Activated naive CD8-positive, alpha-beta T cell treated with anti-CD3 and anti-CD28 coated beads for 36 hours (primary cell): Measurements from ENCODE around the gene GALNT13. TPM values are rescaled to one million over a fixed set of nuclear protein-coding genes. Genes with fewer than 3 reads are reported as not detected.
"Not testable (repeated sequence)": the region's sequence is repeated elsewhere in the genome, so short reads cannot be mapped to it uniquely, and the experiment has no call there.

Experiments used
- DNase-seq: peaks from one replicate; pipeline ENCODE4 v3.0.0; 2021
- H3K27ac Mint-ChIP-seq: one replicate; pipeline ENCODE4 v1.8.0; 2022; ENCODE audit warnings: mild to moderate bottlenecking, moderate library complexity, mixed read lengths
- H3K27me3 Mint-ChIP-seq: one replicate; pipeline ENCODE4 v1.8.0; 2022; ENCODE audit warnings: mild to moderate bottlenecking, mixed read lengths
- H3K36me3 Mint-ChIP-seq: one replicate; pipeline ENCODE4 v1.8.0; 2021; ENCODE audit warnings: mild to moderate bottlenecking, mixed read lengths
- H3K4me1 Mint-ChIP-seq: one replicate; pipeline ENCODE4 v1.8.0; 2021; ENCODE audit warnings: mixed read lengths
- H3K4me3 Mint-ChIP-seq: one replicate; pipeline ENCODE4 v1.8.0; 2022; ENCODE audit warnings: mild to moderate bottlenecking, moderate library complexity, mixed read lengths
- H3K9me3 Mint-ChIP-seq: one replicate; pipeline ENCODE4 v1.8.0; 2022; ENCODE audit warnings: mixed read lengths
- total RNA-seq, 2 experiments: library from RNA; stranded (reverse); gene quantifications; one replicate each; pipeline ENCODE4 v1.2.3, GENCODE V29; 2021

Gene GALNT13
- total RNA-seq, 2 experiments from 2014 or later = 0.16 to 0.35 TPM

DNA sequence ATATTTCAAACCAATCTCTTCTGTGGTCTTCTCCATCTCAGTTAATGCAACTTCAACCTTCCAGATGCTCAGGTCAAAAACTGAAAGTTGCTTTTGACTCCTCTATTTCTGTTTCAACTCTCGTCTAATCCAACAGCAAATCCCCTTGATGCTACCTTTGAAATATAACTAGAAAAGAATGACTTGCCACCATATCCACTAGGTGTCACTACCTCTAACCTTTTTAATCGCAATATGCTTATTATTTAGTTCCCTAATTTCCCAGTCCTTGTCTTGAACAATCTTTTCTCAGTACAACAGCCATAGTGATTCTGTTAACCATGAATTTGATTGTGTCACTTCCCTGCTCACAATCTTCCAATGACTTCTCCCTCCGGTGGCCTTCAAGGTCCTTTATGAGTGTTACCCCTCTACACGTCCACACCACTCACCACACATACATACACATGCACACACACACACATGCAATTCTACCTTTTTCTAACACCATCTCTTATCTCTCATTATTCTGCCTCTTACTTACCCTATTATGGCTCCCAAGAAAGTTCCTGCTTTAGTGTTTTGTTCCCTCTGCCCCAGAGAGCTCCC lies 581.3 kb downstream of the GALNT13 start:
- no peaks in the 10 kb centered on the region for H3K27me3 Mint-ChIP-seq
- no peak for DNase-seq
- no peak overlapping the region for H3K4me3 Mint-ChIP-seq
- H3K27ac Mint-ChIP-seq = no peak overlapping the region
- no peaks in the 10 kb centered on the region for H3K36me3 Mint-ChIP-seq
- no peaks in the 10 kb centered on the region for H3K9me3 Mint-ChIP-seq
- H3K4me1 Mint-ChIP-seq = peaks cover 12% of the 10 kb centered on the region

GRCh38 chr2:154455166-154455565 lies 583.4 kb downstream of the GALNT13 start:
- H3K4me3 Mint-ChIP-seq = no peak overlapping the region
- no peak overlapping the region for H3K27ac Mint-ChIP-seq
- H3K27me3 Mint-ChIP-seq = no peaks in the 10 kb centered on the region
- peaks cover 12% of the 10 kb centered on the region for H3K4me1 Mint-ChIP-seq
- no peaks in the 10 kb centered on the region for H3K9me3 Mint-ChIP-seq
- H3K36me3 Mint-ChIP-seq = no peaks in the 10 kb centered on the region
- no peak for DNase-seq

DNA sequence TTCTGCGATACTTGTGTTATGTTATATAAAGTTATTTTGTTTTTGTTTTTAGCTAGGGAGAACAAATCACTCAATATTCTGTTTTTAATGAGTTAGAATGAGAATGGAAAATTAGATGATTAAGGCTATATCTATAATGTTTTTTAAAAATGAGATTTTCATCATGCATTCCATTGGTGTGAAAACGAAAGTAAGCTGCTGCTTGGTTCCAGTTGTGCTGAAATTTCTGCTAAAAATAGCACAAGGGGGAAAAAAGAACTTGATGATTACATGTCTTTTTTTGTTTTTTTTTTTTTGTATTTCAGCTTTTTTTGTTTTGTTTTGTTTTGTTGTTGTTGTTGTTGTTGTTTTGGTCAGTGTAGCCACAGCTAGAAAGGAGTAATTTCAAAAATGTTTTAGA lies 584.1 kb downstream of the GALNT13 start:
- Mint-ChIP-seq H3K4me1 (peaks cover 12% of the 10 kb centered on the region), H3K9me3 (no peaks in the 10 kb centered on the region), H3K27me3 (no peaks in the 10 kb centered on the region), H3K36me3 (no peaks in the 10 kb centered on the region), H3K4me3 (peak overlapping the region; percentile 33), H3K27ac (no peak overlapping the region)
- no peak for DNase-seq

DNA sequence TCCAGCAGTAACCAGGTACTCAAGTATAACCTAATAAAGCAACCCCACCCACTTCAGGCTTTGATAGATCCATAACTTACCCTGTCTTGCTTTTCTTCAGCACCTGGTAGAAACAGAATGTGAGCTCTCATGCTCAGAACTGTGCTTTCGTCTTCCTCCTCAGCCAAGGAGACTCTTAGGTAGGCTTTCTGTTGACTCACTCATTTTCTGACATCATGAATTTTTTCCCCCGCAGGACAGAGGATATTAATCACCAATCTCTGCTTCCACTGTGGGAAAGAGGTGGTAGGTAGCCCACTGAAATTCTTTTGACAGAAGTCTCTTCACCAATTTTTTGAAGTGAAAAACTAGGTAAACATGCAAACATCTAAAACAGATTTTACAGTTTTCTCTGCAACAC lies 585.6 kb downstream of the GALNT13 start:
- no peaks in the 10 kb centered on the region for H3K9me3 Mint-ChIP-seq
- no peaks in the 10 kb centered on the region for H3K36me3 Mint-ChIP-seq
- DNase-seq = no peak
- no peak overlapping the region for H3K4me3 Mint-ChIP-seq
- peaks cover 11% of the 10 kb centered on the region for H3K4me1 Mint-ChIP-seq
- no peak overlapping the region for H3K27ac Mint-ChIP-seq
- no peaks in the 10 kb centered on the region for H3K27me3 Mint-ChIP-seq

DNA sequence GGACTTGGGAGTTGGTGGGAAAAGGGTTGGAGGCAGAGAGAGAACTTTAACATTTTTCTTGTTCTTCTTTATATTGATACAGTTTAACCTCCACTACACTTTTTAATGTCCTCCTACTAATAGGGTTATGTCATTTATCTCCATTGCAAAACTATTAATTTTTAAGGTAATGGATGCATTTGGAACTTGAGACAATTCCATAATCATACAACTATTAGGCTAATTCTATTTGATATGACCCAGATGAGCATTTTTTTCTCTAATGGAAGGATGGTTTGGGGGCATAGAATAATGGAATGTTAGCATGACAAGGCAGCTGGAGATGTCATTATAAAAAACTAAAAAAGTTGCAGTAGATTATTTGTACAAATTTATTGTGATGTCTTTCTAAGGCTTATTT lies 587.6 kb downstream of the GALNT13 start:
- H3K4me3 Mint-ChIP-seq = no peak overlapping the region
- no peaks in the 10 kb centered on the region for H3K36me3 Mint-ChIP-seq
- peaks cover 5% of the 10 kb centered on the region for H3K4me1 Mint-ChIP-seq
- H3K9me3 Mint-ChIP-seq = no peaks in the 10 kb centered on the region
- DNase-seq = no peak
- H3K27ac Mint-ChIP-seq = no peak overlapping the region
- no peaks in the 10 kb centered on the region for H3K27me3 Mint-ChIP-seq

- DNase-seq = no peak
- H3K4me1 Mint-ChIP-seq = no peaks in the 10 kb centered on the region
- no peaks in the 10 kb centered on the region for H3K36me3 Mint-ChIP-seq
- no peaks in the 10 kb centered on the region for H3K9me3 Mint-ChIP-seq
- H3K4me3 Mint-ChIP-seq = no peak overlapping the region
- no peak overlapping the region for H3K27ac Mint-ChIP-seq
- H3K27me3 Mint-ChIP-seq = no peaks in the 10 kb centered on the region
These were observed 590.9 kb downstream of the GALNT13 start for GRCh38 chr2:154462634-154463033.

- no peaks in the 10 kb centered on the region for H3K4me1 Mint-ChIP-seq
- H3K36me3 Mint-ChIP-seq = no peaks in the 10 kb centered on the region
- H3K9me3 Mint-ChIP-seq = no peaks in the 10 kb centered on the region
- DNase-seq = no peak
- no peaks in the 10 kb centered on the region for H3K27me3 Mint-ChIP-seq
- no peak overlapping the region for H3K4me3 Mint-ChIP-seq
- no peak overlapping the region for H3K27ac Mint-ChIP-seq
These were observed 594.5 kb downstream of the GALNT13 start for GRCh38 chr2:154466226-154466625.

DNA sequence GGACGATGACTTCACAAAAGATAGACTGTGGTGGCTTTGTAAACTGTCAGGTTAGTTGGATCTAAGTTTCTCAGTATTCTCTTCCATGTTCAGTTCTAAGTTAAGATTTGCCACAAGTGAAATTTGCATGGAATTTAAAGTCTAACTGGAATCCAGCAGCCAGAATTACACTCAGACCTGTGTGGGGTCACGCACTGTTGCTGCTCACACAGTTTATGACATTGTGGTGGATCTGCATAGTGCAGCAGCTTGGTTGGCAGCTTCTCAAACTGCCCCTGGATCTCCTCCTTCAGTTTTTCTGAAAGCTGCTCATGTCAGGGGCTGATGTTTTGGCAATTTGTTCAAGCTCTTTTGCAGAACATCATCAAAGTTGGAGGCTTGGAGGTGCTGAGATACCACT lies 598.7 kb downstream of the GALNT13 start:
- Mint-ChIP-seq H3K27me3 (no peaks in the 10 kb centered on the region), H3K36me3 (no peaks in the 10 kb centered on the region), H3K4me3 (no peak overlapping the region), H3K27ac (no peak overlapping the region), H3K9me3 (peaks cover under 1% of the 10 kb centered on the region), H3K4me1 (no peaks in the 10 kb centered on the region)
- no peak for DNase-seq

DNA sequence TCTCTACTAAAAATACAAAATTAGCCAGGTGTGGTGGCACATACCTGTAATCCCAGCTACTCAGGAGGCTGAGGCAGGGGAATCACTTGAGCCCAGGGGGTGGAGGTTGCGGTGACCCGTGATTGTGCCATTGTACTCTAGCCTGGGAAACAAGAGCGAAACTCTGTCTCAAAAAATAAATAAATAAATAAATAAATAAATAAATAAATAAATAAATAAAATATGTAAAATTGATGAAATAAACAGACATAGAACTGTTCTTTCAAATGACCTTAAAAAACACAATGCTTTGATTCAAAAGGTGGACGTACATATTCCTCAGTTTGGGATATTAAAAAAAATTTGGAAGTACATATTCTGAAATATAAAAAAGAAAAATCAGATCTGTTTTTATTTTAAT lies 599.8 kb downstream of the GALNT13 start:
- H3K9me3 Mint-ChIP-seq, DNase-seq, H3K27me3 Mint-ChIP-seq, H3K36me3 Mint-ChIP-seq, H3K4me1 Mint-ChIP-seq, H3K27ac Mint-ChIP-seq, H3K4me3 Mint-ChIP-seq: not testable (repeated sequence)

DNA sequence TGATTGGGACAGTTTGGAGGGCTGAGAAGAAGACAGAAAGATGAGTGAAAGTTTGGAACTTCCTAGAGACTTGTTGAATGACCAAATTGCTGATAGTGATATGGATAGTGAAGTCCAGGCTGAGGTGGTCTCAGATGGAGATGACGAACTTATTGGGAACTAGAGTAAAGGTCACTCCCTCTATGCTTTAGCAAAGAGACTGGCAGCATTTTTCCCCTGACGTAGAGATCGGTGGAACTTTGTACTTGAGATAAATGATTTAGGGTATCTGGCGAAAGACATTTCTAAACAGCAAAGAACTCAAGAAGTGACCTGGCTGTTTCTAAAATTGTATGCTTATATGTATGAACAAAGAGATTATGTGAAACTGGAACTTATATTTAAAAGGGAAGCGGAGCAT lies 605.6 kb downstream of the GALNT13 start:
- Mint-ChIP-seq H3K36me3 (no peaks in the 10 kb centered on the region), H3K9me3 (peaks cover 1% of the 10 kb centered on the region), H3K27ac (no peak overlapping the region), H3K27me3 (no peaks in the 10 kb centered on the region), H3K4me1 (no peaks in the 10 kb centered on the region), H3K4me3 (no peak overlapping the region)
- DNase-seq = no peak

- Mint-ChIP-seq H3K4me1 (no peaks in the 10 kb centered on the region), H3K27me3 (no peaks in the 10 kb centered on the region), H3K36me3 (no peaks in the 10 kb centered on the region), H3K9me3 (no peaks in the 10 kb centered on the region), H3K4me3 (no peak overlapping the region), H3K27ac (no peak overlapping the region)
- no peak for DNase-seq
These were observed 608.8 kb downstream of the GALNT13 start for GRCh38 chr2:154480521-154480920.

DNA sequence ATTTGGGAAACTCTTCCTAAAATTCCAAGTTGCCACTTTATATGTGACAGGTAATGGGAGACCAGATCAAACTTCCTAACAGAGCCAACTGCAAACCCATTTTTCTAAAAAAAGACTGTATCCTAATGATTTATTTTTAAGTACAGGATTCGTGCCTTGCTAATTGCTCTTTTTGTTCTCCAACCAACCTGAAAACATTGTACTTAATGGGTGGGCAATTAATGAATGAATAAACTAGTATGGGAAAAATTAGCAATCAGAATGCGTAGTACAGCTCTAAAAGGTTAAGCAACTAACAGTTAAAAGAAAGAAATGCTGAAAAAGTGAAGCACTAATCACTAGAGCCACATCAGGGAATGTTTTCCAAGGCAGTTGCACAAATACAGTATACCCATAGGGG lies 609.6 kb downstream of the GALNT13 start:
- DNase-seq = no peak
- H3K4me1 Mint-ChIP-seq = no peaks in the 10 kb centered on the region

DNA sequence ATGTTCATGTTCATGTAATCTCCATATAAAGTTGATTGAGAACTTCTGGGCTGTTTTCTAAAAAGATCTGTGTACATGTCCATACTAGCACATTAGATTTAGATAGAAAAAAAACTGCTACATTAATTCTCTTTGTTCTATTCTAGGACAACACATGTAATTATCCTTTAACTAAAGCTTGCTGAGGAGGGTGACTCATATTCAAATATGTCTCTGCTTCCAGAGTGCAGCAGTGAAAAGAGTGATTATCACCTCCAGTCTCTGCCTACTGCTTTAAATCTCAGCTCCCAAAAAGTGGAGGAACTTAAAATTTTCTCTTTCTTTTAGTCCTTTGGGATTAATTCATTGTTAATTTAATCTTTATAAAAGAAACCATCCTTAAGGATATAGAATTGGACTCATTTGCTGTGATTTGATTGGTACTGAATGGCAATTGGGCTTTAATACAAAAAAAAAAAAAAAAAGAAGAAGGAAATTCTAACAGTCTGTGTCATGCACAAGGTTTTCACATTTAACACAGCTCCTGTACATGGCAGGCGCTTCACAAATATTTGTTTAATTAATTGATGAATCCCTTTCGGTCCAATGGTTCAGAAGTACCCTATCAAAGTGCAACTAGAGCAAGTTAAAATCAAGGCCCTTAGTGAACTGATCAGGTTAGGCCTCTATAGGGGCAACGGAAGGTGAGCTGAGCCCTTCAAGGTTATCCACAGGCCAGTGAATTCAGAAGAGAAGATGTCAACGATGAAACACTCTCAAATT lies 612.8 kb downstream of the GALNT13 start:
- H3K9me3 Mint-ChIP-seq = no peaks in the 10 kb centered on the region
- no peaks in the 10 kb centered on the region for H3K4me1 Mint-ChIP-seq

More for the DNA sequence above, 609.6 kb downstream of the GALNT13 start:
- Mint-ChIP-seq H3K9me3 (no peaks in the 10 kb centered on the region), H3K27ac (no peak overlapping the region), H3K4me3 (no peak overlapping the region), H3K27me3 (no peaks in the 10 kb centered on the region), H3K36me3 (no peaks in the 10 kb centered on the region)

DNA sequence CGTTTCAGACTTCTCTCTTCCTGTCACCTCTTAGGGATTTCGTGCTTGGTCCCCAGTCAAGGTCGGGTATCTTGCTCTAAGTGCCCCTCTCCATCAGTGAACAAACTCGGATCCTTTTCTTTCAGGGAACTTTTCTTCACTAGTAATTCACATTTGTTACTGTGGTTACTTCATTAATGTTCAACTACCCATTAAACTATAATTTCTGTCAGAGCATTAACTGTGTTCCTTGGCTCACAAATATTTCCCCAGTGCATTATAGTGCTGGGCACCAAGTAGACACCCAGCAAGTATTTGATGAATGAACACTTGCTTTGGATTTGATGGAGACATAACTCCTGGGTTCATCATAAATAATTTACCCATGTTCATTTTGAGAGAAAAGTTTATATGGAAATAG lies 617.1 kb downstream of the GALNT13 start:
- H3K9me3 Mint-ChIP-seq = no peaks in the 10 kb centered on the region
- no peak overlapping the region for H3K4me3 Mint-ChIP-seq
- no peaks in the 10 kb centered on the region for H3K4me1 Mint-ChIP-seq
- no peaks in the 10 kb centered on the region for H3K27me3 Mint-ChIP-seq
- H3K36me3 Mint-ChIP-seq = no peaks in the 10 kb centered on the region
- H3K27ac Mint-ChIP-seq = no peak overlapping the region
- no peak for DNase-seq

More for the DNA sequence above, 612.8 kb downstream of the GALNT13 start:
- Mint-ChIP-seq H3K27ac (no peak overlapping the region), H3K4me3 (no peak overlapping the region), H3K36me3 (no peaks in the 10 kb centered on the region), H3K27me3 (no peaks in the 10 kb centered on the region)
- DNase-seq = no peak

DNA sequence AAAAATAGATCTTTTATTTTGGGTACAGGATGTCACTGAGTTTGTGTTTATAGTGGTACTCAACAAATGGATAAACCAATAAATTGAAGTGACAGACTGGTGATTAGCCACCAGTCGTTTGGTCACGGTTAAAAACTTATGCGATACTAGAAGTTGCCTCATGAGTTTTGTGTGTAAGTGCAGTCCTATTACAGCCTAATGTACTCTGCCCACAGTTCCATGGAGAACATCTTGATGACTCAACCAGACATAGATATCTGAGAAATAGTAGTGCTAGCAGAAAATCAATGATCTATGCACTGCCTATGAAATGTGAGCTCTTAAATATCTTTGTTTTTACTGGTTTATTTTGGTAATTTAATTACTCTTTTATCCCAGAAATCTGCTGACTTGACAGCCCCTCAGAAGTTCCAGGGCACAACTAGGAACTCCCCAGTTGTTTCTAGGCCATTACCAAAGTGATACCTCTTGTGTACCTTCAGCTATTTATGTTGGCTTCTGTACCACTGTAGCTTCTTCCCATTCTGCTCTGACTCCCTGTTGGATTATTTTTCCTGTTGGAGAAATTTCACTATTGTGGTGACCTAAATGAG lies 617.6 kb downstream of the GALNT13 start:
- no peaks in the 10 kb centered on the region for H3K27me3 Mint-ChIP-seq
- no peak overlapping the region for H3K4me3 Mint-ChIP-seq
- no peaks in the 10 kb centered on the region for H3K36me3 Mint-ChIP-seq
- H3K9me3 Mint-ChIP-seq = no peaks in the 10 kb centered on the region
- no peaks in the 10 kb centered on the region for H3K4me1 Mint-ChIP-seq
- no peak overlapping the region for H3K27ac Mint-ChIP-seq
- no peak for DNase-seq

DNA sequence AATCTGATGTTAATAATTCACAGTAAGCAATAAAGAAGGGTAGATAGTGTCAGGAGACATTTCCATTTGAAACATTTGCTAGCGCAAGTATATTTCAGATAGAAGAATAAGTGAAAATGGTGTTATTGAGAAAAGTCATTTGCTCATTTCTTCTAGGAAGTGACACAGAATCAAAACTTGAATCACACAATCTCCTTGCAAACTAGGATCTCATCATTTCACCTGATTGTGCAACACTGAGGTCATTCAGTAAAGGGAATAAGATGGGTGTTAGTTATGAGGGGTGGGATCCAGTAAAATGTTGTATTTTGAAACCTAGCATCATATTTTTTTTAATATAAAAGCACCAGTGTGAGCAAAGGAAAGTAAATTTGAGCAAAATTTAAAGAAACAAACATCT lies 618.8 kb downstream of the GALNT13 start:
- Mint-ChIP-seq H3K36me3 (no peaks in the 10 kb centered on the region), H3K4me1 (no peaks in the 10 kb centered on the region), H3K27ac (no peak overlapping the region), H3K9me3 (no peaks in the 10 kb centered on the region), H3K4me3 (no peak overlapping the region), H3K27me3 (no peaks in the 10 kb centered on the region)
- no peak for DNase-seq
